HG03439 (cell line): ENCODE data around the gene ERI3.

ENCODE experiments used
- ATAC-seq: cut with Tn5 transposase; IDR thresholded peaks from one replicate; pipeline ENCODE4 v1.9.1; 2021; ENCODE audit warnings: mild to moderate bottlenecking, moderate library complexity; ENCODE audit not compliant: unreplicated experiment

Gene ERI3

GRCh38 chr1:44289530-44289929, 65.5 kb downstream of the ERI3 start:
- no peak for ATAC-seq

- ATAC-seq: no peak
These were observed 66.2 kb downstream of the ERI3 start for GRCh38 chr1:44288883-44289282.

GRCh38 chr1:44284184-44284583, 70.9 kb downstream of the ERI3 start:
- no peak for ATAC-seq

DNA sequence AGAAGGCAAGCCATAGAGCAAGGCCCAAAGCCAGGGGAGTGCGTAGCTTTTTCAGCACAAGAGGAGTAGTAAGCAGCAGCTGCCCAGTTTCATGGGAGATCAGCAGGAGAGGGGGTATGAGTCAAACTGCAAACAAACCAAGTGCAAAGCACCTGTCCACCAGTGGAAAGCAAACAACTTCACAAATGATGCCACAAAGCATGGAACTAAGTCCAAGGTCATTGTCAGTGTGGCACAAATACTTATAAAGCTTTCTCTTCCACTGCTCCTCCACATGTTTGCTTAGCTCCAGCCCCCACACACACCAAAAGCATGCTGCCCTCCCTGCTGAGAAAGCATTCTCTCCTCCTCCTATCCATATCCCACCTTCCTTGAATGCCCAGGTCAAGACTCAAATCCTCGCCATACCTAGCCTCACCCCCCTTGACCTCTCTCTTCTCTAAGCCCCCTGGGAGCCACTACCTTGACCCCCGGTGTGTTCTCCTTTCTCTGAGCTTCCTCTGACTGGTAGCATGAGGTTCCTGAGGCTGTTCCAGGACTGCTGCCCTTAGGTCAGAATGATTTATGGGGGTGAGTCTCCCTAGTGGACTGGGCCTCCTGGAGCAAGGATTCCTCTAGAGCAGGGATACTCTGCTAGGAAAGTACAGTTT, 71.4 kb downstream of the ERI3 start:
- ATAC-seq: no peak

GRCh38 chr1:44282704-44283426, 72.2 kb downstream of the ERI3 start:
- ATAC-seq: no peak

DNA sequence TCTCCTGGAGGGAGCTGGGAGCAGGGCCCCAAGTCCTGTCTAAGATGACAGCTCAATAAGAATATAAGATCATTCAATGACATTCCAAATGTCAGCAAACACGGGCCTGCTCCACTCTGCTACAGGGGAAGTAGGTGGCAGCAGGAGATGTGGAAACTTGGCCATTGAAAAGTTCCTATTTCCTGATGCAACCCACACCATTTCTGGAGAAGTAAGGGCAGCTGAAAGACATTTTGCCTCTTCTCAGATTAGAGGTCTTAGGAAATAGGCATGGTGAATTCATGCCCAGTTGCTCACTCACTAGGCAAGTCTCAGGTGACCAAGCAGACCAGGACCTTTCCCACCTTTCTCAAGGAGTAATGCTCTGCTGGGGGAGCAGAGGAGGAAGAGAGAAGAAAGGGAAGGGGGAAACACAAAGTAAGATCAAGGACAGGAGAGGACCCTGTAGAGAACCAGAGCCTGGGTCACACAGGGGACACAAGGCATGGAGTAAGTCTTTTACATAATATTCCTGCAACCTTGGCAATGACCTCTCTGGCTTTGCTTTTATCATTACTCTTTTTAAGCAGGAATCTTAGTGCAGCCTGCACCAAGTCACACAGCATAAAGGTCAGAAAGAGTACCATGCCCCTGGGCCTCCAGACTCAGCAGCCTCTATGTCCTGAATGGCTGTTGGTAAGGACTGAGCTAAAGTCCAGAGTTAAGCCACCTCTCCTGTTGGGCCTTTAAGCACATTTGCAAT, 72.9 kb downstream of the ERI3 start:
- no peak for ATAC-seq

- ATAC-seq: no peak
These were observed 78.2 kb downstream of the ERI3 start for GRCh38 chr1:44276901-44277300.

DNA sequence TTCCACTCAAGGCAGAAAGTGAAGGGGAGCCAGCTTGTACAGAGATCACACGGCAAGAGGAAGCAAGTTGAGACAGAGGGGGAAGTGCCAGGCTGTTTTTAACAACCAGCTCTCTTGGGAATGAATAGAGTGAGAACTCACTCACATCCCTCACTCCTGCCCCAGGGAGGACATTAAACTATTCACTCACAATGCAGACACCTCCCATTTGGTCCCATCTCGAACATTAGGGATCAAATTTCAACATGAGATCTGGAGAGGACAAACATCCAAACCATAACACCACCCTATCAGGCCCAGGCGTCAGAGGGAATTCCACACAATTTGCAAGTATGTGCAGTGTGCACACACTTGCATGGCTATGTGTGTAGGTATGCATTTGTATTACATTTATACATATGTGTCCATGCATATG, 79.1 kb downstream of the ERI3 start:
- no peak for ATAC-seq

GRCh38 chr1:44275296-44275962, 79.6 kb downstream of the ERI3 start:
- ATAC-seq: no peak

- no peak for ATAC-seq
These were observed 81.3 kb downstream of the ERI3 start for GRCh38 chr1:44273560-44274350.

DNA sequence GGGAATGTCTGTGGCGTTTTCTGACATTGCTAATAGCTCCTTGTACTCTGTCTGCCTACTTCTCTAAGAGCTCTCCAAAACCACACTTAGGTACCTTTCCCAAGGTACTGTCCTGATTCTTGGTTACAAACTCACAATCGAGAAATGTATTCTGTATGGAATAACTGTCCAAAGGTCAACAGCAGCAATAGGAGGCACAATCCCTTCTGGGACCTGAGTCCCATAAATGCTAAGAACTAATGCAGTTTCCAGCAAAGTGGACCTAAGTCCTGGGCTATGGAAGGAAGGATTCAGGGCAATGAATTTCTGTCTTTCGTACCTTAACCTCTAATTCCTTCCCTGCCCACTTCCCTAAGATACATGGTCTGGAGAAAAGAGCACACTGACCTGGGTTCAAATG, 82.1 kb downstream of the ERI3 start:
- ATAC-seq: no peak

- no peak for ATAC-seq
These were observed 83.4 kb downstream of the ERI3 start for GRCh38 chr1:44271646-44272045.

- no peak for ATAC-seq
These were observed 84.1 kb downstream of the ERI3 start for GRCh38 chr1:44270686-44271628.

- ATAC-seq: no peak
These were observed 87.0 kb downstream of the ERI3 start for GRCh38 chr1:44268054-44268453.

DNA sequence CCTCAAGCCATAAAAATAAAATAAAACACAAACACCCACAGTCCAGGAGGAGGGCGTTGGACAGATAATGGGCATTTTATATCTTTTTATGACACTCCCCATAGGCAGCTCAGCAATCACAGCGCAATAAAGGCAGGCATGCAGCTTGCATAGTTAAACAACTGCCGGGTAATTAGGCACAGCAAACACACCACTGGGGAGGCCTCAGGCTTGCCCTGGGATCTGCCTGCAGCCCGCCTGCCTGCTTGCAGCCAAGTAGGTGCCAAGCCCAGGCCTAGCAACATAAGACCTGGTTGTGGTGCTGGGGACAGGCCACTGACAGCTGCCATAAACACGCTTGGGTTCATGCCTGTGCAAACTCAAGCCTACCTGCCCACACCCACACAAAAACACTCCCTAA, 87.6 kb downstream of the ERI3 start:
- ATAC-seq: no peak

GRCh38 chr1:44266400-44267344, 88.4 kb downstream of the ERI3 start:
- no peak for ATAC-seq

DNA sequence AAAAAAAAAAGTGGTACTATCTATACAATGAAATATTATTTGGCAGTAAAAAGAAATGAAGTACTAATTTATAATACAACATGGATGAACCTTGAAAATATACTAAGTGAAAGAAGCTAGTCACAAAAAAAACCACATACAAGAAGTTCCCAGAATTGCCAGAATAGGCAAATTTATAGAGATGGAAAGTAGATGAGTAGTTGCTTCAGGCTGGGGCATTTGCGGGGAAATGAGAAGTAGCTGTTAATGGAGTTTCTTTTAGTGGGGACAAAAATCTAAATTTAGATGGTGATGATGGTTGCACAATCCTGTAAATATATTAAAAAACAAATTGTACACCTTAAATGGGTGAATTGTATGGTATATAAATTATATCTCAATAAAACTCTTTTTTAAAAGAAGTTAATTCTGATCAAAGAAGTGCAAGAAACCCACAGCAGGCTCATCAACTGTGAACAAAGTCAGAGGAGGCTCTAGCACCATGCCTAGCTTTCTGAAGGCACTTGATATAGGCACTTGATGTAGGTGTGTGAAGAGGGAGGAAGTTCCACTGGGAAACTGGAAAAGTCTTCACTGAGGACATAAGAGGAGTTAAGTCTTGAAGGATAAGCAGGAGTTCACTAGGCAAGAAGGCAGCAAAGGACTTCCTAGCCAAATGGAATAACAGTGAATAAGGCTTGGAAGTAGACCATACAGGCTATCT, 89.2 kb downstream of the ERI3 start:
- ATAC-seq: no peak

DNA sequence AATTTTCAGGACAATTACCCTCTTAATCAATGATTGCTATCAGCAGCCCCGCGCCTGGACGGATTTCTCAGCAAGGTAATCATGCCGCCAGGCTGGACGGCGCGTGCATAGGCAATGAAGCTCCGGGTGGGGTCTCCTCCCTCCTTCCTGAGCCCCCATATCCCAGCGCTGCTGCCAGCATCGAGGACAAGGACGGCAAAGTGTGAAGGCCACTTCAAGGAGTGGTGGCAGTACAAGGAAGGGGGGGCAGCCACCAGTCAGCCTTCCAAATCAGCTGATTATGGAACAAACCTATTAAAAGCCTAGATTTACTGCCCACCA, 90.6 kb downstream of the ERI3 start:
- no peak for ATAC-seq
